Liver (tissue), 9 donors: ENCODE results near the gene ZNF490. TPM values are rescaled to one million over a fixed set of nuclear protein-coding genes. Genes with fewer than 3 reads are reported as not detected.

Experiments used
- DNase-seq: peaks from one replicate; pipeline ENCODE4 v3.0.0-alpha.2; 2017; ENCODE audit warnings: low spot score
- H3K27ac ChIP-seq, 2 donors: one replicate each; pipeline ENCODE4 v1.7.0; 2013; ENCODE audit warnings: inconsistent platforms in 2 of 2, low read length in 2 of 2, control low read depth in 1 of 2, low read depth in 1 of 2, mild to moderate bottlenecking in 1 of 2
- H3K27me3 ChIP-seq, 4 donors: one replicate each; pipeline versions ENCODE4 v1.6.1 to v1.7.0; 2013; ENCODE audit warnings: low read length in 3 of 4, inconsistent platforms in 1 of 4, mild to moderate bottlenecking in 1 of 4, moderate library complexity in 1 of 4; ENCODE audit not compliant: control insufficient read depth in 4 of 4, insufficient read depth in 4 of 4
- H3K36me3 ChIP-seq, 4 donors: one replicate each; pipeline versions ENCODE4 v1.6.1 to v1.7.0; 2013; ENCODE audit warnings: low read length in 3 of 4, mild to moderate bottlenecking in 3 of 4, low read depth in 1 of 4, moderate library complexity in 1 of 4; ENCODE audit not compliant: control insufficient read depth in 4 of 4, insufficient read depth in 3 of 4
- H3K4me1 ChIP-seq, 4 donors: one replicate each; pipeline versions ENCODE4 v1.6.1 to v1.7.0; 2013; ENCODE audit warnings: low read length in 3 of 4, mild to moderate bottlenecking in 3 of 4, moderate library complexity in 1 of 4; ENCODE audit not compliant: control insufficient read depth in 4 of 4, insufficient read depth in 4 of 4
- H3K4me3 ChIP-seq, 3 donors: one replicate each; pipeline versions ENCODE4 v1.6.1 to v1.7.0; 2013; ENCODE audit warnings: low read length in 3 of 3, control low read depth in 1 of 3, low read depth in 1 of 3, mild to moderate bottlenecking in 1 of 3
- H3K9ac ChIP-seq, 2 donors: one replicate each; pipeline ENCODE4 v1.7.0; 2013; ENCODE audit warnings: low read length in 2 of 2, mild to moderate bottlenecking in 2 of 2, moderate library complexity in 2 of 2, control low read depth in 1 of 2, low read depth in 1 of 2
- H3K9me3 ChIP-seq, 4 donors: one replicate each; pipeline versions ENCODE4 v1.6.1 to v1.7.0; 2013; ENCODE audit warnings: low read length in 3 of 4; ENCODE audit not compliant: control insufficient read depth in 4 of 4
- ATF3 ChIP-seq: IDR thresholded peaks from 2 replicates; pipeline ENCODE4 v1.6.1; 2016; ENCODE audit warnings: antibody characterized with exemption
- CTCF ChIP-seq: fragments of 150-350 bp; IDR thresholded peaks from 2 replicates; pipeline ENCODE4 v1.5.1; 2017; ENCODE audit warnings: improper control_type of control experiment, low read depth, low read length; ENCODE audit not compliant: missing input control
- EGR1 ChIP-seq, 2 donors: IDR thresholded peaks; 2 replicates each; pipeline ENCODE4 v1.6.1; 2016 to 2018; ENCODE audit warnings: antibody characterized with exemption in 2 of 2, low read depth in 2 of 2
- FOXA1 ChIP-seq: IDR thresholded peaks from 2 replicates; pipeline ENCODE4 v1.6.1; 2016; ENCODE audit warnings: antibody characterized with exemption
- FOXA2 ChIP-seq: IDR thresholded peaks from 2 replicates; pipeline ENCODE4 v1.6.1; 2016; ENCODE audit warnings: antibody characterized with exemption
- GABPA ChIP-seq, 2 donors: IDR thresholded peaks in 1 of 2; conservative IDR thresholded peaks in 1 of 2; 2 replicates each; pipeline ENCODE4 v1.6.1; 2016; ENCODE audit warnings: antibody characterized with exemption in 2 of 2, mild to moderate bottlenecking in 1 of 2, moderate library complexity in 1 of 2
- HNF4A ChIP-seq, 2 donors: conservative IDR thresholded peaks; 2 replicates each; pipeline ENCODE4 v1.6.1; 2016; ENCODE audit warnings: antibody characterized with exemption in 2 of 2, mild to moderate bottlenecking in 2 of 2
- HNF4G ChIP-seq: IDR thresholded peaks from 2 replicates; pipeline ENCODE4 v1.6.1; 2016; ENCODE audit warnings: antibody characterized with exemption
- JUND ChIP-seq, 2 donors: IDR thresholded peaks; 2 replicates each; pipeline ENCODE4 v1.6.1; 2016; ENCODE audit warnings: antibody characterized with exemption in 2 of 2
- MAX ChIP-seq: IDR thresholded peaks from 2 replicates; pipeline ENCODE4 v1.6.1; 2016; ENCODE audit warnings: antibody characterized with exemption
- NR2F2 ChIP-seq: IDR thresholded peaks from 2 replicates; pipeline ENCODE4 v1.6.1; 2016; ENCODE audit warnings: antibody characterized with exemption
- RAD21 ChIP-seq, 2 donors: IDR thresholded peaks; 2 replicates each; pipeline ENCODE4 v1.6.1; 2016; ENCODE audit warnings: antibody characterized with exemption in 2 of 2, mild to moderate bottlenecking in 2 of 2
- RXRA ChIP-seq, 2 donors: IDR thresholded peaks; 2 replicates each; pipeline ENCODE4 v1.6.1; 2017 to 2018; ENCODE audit warnings: antibody characterized with exemption in 2 of 2, mild to moderate bottlenecking in 1 of 2
- SP1 ChIP-seq: IDR thresholded peaks from 2 replicates; pipeline ENCODE4 v1.6.1; 2018; ENCODE audit warnings: antibody characterized with exemption, mild to moderate bottlenecking
- TAF1 ChIP-seq: conservative IDR thresholded peaks from 2 replicates; pipeline ENCODE4 v1.6.1; 2016; ENCODE audit warnings: antibody characterized with exemption, mild to moderate bottlenecking
- ZBTB33 ChIP-seq: IDR thresholded peaks from 2 replicates; pipeline ENCODE4 v1.6.1; 2016; ENCODE audit warnings: antibody characterized with exemption
- WGBS: extraction: QIAGEN DNeasy Blood & Tissue Kit; methylation state at CpG from one replicate; pipeline ENCODE4 v1.1.7; 2013; 5-methylcytosine and 5-hydroxymethylcytosine counted together
- polyA plus RNA-seq, 2 donors: library from polyadenylated mRNA; stranded (reverse) in 1 of 2; unstranded in 1 of 2; fragments of 200-250 nt in 1 of 2; fragments of >200 nt in 1 of 2; fragmentation: Nextera tagmentation in 1 of 2; extraction: Ambion mirVana in 1 of 2; gene quantifications; one replicate each; pipeline versions ENCODE4 v1.2.1 to v1.2.3, GENCODE V29; 2013 to 2015
- total RNA-seq, 2 donors: library from RNA; depleted of rRNA; stranded (reverse); fragments of >200 nt; gene quantifications; one replicate each; pipeline ENCODE4 v1.2.3, GENCODE V29; 2014
- donor health status: healthy.
- donor health status: healthy.
- donor health status: healthy.
- donor health status: healthy.
- donor health status: healthy.

The ZNF490 gene
- total and polyA plus RNA-seq, 4 donors = 0.93 to 6.1 (median 2.3) TPM

- Histone ChIP-seq H3K4me1 (peaks cover 5 to 22% (median 18%) of the 10 kb centered on the region in 4 donors), H3K36me3 (peaks cover 3 to 9% (median 7%) of the 10 kb centered on the region in 4 donors), H3K9me3 (peaks cover 0 to 5% (median 2%) of the 10 kb centered on the region in 4 donors), H3K9ac (no peak overlapping the region), H3K4me3 (no peak overlapping the region), H3K27ac (peak overlapping the region; percentile 42 to 70), H3K27me3 (no peaks in the 10 kb centered on the region)
- WGBS = 79% methylated on average over 5 of the region's 5 CpGs
- TF ChIP-seq HNF4A (conservative IDR thresholded peaks at IDR 0.05) = no peak
- TF ChIP-seq SP1 = no peak
- no peak for TF ChIP-seq ATF3
- no peak for TF ChIP-seq TAF1
- no peak for TF ChIP-seq JUND (IDR thresholded peaks at IDR 0.05)
- no peak for TF ChIP-seq FOXA1
- no peak for TF ChIP-seq RAD21 (IDR thresholded peaks at IDR 0.05)
- no peak for TF ChIP-seq GABPA (IDR thresholded peaks at IDR 0.05 in 1 of 2, conservative IDR thresholded peaks at IDR 0.05 in 1 of 2)
- no peak for TF ChIP-seq RXRA (IDR thresholded peaks at IDR 0.05)
- TF ChIP-seq MAX = no peak
- no peak for TF ChIP-seq HNF4G
- TF ChIP-seq FOXA2 = no peak
- TF ChIP-seq CTCF = no peak
- DNase-seq = peak; percentile 67
Measured at GRCh38 chr19:12544401-12544876, 66.2 kb downstream of the ZNF490 start.

GRCh38 chr19:12543855-12544254 lies 66.8 kb downstream of the ZNF490 start:
- H3K4me1 ChIP-seq = peaks cover 3 to 17% (median 13%) of the 10 kb centered on the region in 4 donors
- TF ChIP-seq SP1 (no peak), HNF4A (conservative IDR thresholded peaks at IDR 0.05) (no peak), GABPA (IDR thresholded peaks at IDR 0.05 in 1 of 2, conservative IDR thresholded peaks at IDR 0.05 in 1 of 2) (no peak), ZBTB33 (no peak), NR2F2 (no peak), EGR1 (IDR thresholded peaks at IDR 0.05; ENCODE audit: low read depth in 2 of 2) (no peak)
- H3K27me3 ChIP-seq = no peaks in the 10 kb centered on the region
- H3K36me3 ChIP-seq = peaks cover 3 to 9% (median 8%) of the 10 kb centered on the region in 4 donors
- no peak for DNase-seq
- no peak overlapping the region for H3K4me3 ChIP-seq
- no peak overlapping the region for H3K9ac ChIP-seq
- H3K27ac ChIP-seq = no peak overlapping the region
- 98% methylated on average over 1 of the region's 1 CpG for WGBS
- peaks cover 0 to 7% (median 3%) of the 10 kb centered on the region in 4 donors for H3K9me3 ChIP-seq

Other genes with a start within 250 kb of the ZNF490 start
- gene ZNF442, start 245.1 kb downstream of the ZNF490 start, total RNA-seq = 1 to 10 TPM; 2.8 to 4.2 TPM
- gene ZNF442, start 245.1 kb downstream of the ZNF490 start, polyA plus RNA-seq = under 1 TPM; 0.49 to 0.67 TPM
- gene ZNF799, start 209.5 kb downstream of the ZNF490 start, total RNA-seq = 1 to 10 TPM; 2.8 to 5.3 TPM
- gene ZNF799, start 209.5 kb downstream of the ZNF490 start, polyA plus RNA-seq = 1 to 10 TPM; 1.6 to 2.2 TPM
- gene ZNF443, start 169.8 kb downstream of the ZNF490 start, total RNA-seq = 1 to 10 TPM; 2.6 to 7.4 TPM
- 1 to 10 TPM; 1.1 to 1.9 TPM for gene ZNF443, start 169.8 kb downstream of the ZNF490 start, polyA plus RNA-seq
- gene ZNF709, start 126.0 kb downstream of the ZNF490 start, total RNA-seq = 1 to 10 TPM; 1.3 to 1.9 TPM
- gene ZNF709, start 126.0 kb downstream of the ZNF490 start, polyA plus RNA-seq = under 1 TPM; 0.24 to 0.25 TPM
- gene ZNF564, start 59.3 kb downstream of the ZNF490 start, total RNA-seq = 1 to 10 TPM; 8.3 to 8.6 TPM
- 1 to 10 TPM; 2.4 to 3.3 TPM for gene ZNF564, start 59.3 kb downstream of the ZNF490 start, polyA plus RNA-seq
- 10 to 100 TPM in 1 of 2 donors, 1 to 10 TPM in 1; 9.2 to 10.3 TPM for gene ZNF791, start 107 bp upstream of the ZNF490 start, total RNA-seq
- gene ZNF791, start 107 bp upstream of the ZNF490 start, polyA plus RNA-seq = 1 to 10 TPM; 3.1 to 4.8 TPM
- 10 to 100 TPM; 41.3 to 42.9 TPM for gene MAN2B1, start 55.9 kb upstream of the ZNF490 start, total RNA-seq
- 10 to 100 TPM; 23.5 to 28.9 TPM for gene MAN2B1, start 55.9 kb upstream of the ZNF490 start, polyA plus RNA-seq
- 1 to 10 TPM; 4.0 to 5.1 TPM for gene WDR83, start 56.0 kb upstream of the ZNF490 start, total RNA-seq
- 1 to 10 TPM; 3.9 to 4.4 TPM for gene WDR83, start 56.0 kb upstream of the ZNF490 start, polyA plus RNA-seq
- 10 to 100 TPM; 29.1 to 53.9 TPM for gene DHPS, start 71.1 kb upstream of the ZNF490 start, total RNA-seq
- 10 to 100 TPM; 34.8 to 50.3 TPM for gene DHPS, start 71.1 kb upstream of the ZNF490 start, polyA plus RNA-seq
- not detected for gene GNG14, start 77.2 kb upstream of the ZNF490 start, total RNA-seq
- gene GNG14, start 77.2 kb upstream of the ZNF490 start, polyA plus RNA-seq = not detected
- 1 to 10 TPM; 2.3 to 2.5 TPM for gene FBXW9, start 85.8 kb upstream of the ZNF490 start, total RNA-seq
- 1 to 10 TPM; 3.4 to 4.0 TPM for gene FBXW9, start 85.8 kb upstream of the ZNF490 start, polyA plus RNA-seq
- 10 to 100 TPM; 19.6 to 22.2 TPM for gene TNPO2, start 113.1 kb upstream of the ZNF490 start, total RNA-seq
- 10 to 100 TPM in 1 of 2 donors, 1 to 10 TPM in 1; 6.3 to 12.1 TPM for gene TNPO2, start 113.1 kb upstream of the ZNF490 start, polyA plus RNA-seq
- gene TRIR, start 123.9 kb upstream of the ZNF490 start, total RNA-seq = 10 to 100 TPM; 69.3 to 84.3 TPM
- 100 to 1,000 TPM; 106 to 169 TPM for gene TRIR, start 123.9 kb upstream of the ZNF490 start, polyA plus RNA-seq
- 10 to 100 TPM; 23.4 to 31.0 TPM for gene GET3, start 126.7 kb upstream of the ZNF490 start, total RNA-seq
- 10 to 100 TPM; 22.8 to 44.1 TPM for gene GET3, start 126.7 kb upstream of the ZNF490 start, polyA plus RNA-seq
- not detected for gene BEST2, start 141.0 kb upstream of the ZNF490 start, total RNA-seq
- not detected for gene BEST2, start 141.0 kb upstream of the ZNF490 start, polyA plus RNA-seq
- 10 to 100 TPM; 11.3 to 36.4 TPM for gene HOOK2, start 164.7 kb upstream of the ZNF490 start, total RNA-seq
- 10 to 100 TPM; 12.9 to 17.0 TPM for gene HOOK2, start 164.7 kb upstream of the ZNF490 start, polyA plus RNA-seq
- 10 to 100 TPM; 68.6 to 79.2 TPM for gene JUNB, start 180.7 kb upstream of the ZNF490 start, total RNA-seq
- gene JUNB, start 180.7 kb upstream of the ZNF490 start, polyA plus RNA-seq = 10 to 100 TPM; 32.7 to 44.6 TPM
- gene PRDX2, start 191.0 kb upstream of the ZNF490 start, total RNA-seq = 1,000 to 10,000 TPM in 1 of 2 donors, 100 to 1,000 TPM in 1; 222 to 1,737 TPM
- gene PRDX2, start 191.0 kb upstream of the ZNF490 start, polyA plus RNA-seq = 100 to 1,000 TPM; 265 to 301 TPM
- under 1 TPM in 1 of 2 donors, not detected in 1; 0.33 TPM for gene THSD8, start 191.3 kb upstream of the ZNF490 start, total RNA-seq
- gene THSD8, start 191.3 kb upstream of the ZNF490 start, polyA plus RNA-seq = under 1 TPM; 0.22 to 0.35 TPM
- gene RNASEH2A, start 195.8 kb upstream of the ZNF490 start, total RNA-seq = 10 to 100 TPM in 1 of 2 donors, 1 to 10 TPM in 1; 1.8 to 17.5 TPM
- 1 to 10 TPM; 2.3 to 4.6 TPM for gene RNASEH2A, start 195.8 kb upstream of the ZNF490 start, polyA plus RNA-seq
- not detected for gene RTBDN, start 223.8 kb upstream of the ZNF490 start, total RNA-seq
- not detected for gene RTBDN, start 223.8 kb upstream of the ZNF490 start, polyA plus RNA-seq
- gene MAST1, start 227.7 kb upstream of the ZNF490 start, total RNA-seq = under 1 TPM; 0.08 to 0.19 TPM
- under 1 TPM; 0.26 to 0.54 TPM for gene MAST1, start 227.7 kb upstream of the ZNF490 start, polyA plus RNA-seq